ENCODE results near the gene MARCHF10.

The MARCHF10 gene

DNA sequence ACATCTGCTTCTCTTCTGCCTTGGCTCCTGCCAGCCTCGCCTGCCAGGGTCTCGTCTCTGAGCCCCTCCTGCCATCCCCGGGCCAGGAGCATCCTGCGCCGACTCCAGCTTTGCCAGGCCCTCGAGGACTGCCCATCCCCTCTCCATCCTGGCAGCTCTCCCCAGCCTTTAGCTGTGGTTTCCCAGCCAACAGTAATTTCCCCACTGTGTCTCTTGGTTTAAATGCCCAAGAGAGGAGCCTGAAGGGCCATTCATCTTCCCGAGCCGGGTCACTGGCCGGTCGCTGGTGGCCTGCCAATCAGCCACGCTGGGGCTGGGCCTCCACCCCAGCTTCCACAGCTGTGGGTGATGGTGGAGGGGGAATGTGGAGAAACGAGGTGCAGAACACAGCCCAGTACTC is 132.9 kb downstream of the MARCHF10 start:
- no peak for DNase-seq

DNA sequence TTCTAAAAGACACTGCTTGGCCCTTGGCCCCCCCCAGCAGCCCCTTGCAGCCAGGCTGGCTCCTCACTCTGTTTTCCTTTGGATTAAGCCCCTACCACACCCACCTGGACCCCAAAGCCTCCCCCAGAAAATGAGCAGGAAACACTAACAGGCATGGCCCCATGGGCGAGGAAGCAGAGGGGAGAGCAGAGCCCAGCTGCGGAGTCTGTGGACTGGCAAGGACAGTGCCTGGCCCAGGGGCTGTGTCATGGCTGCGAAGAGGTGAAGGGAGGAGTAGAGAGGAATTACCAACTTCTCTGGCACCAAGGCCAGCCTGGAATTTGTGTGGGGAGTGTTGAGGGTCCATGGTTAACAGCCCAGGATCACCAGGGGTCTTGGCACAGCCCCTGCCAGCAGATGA is 133.3 kb downstream of the MARCHF10 start:
- no peak for DNase-seq

DNA sequence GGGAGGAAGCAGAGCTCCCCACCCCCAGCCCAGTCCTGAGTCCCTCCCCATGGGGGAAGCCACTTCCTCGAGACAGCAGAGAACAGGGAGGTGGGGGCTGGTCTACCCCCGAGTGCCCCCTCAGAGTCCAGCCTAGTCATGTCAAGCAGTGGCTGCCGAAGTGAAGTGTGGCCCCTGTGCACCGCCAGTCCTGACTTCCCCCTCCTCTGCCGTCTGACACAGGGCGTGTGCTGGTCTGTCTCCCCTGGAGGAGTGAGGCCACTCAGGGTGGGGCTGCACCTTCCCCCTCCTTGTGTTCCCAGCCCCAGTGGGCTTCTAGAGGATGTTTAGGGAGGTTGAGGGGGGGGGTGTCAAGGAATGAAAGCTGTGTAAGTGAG is 133.8 kb downstream of the MARCHF10 start:
- no peak for DNase-seq

DNA sequence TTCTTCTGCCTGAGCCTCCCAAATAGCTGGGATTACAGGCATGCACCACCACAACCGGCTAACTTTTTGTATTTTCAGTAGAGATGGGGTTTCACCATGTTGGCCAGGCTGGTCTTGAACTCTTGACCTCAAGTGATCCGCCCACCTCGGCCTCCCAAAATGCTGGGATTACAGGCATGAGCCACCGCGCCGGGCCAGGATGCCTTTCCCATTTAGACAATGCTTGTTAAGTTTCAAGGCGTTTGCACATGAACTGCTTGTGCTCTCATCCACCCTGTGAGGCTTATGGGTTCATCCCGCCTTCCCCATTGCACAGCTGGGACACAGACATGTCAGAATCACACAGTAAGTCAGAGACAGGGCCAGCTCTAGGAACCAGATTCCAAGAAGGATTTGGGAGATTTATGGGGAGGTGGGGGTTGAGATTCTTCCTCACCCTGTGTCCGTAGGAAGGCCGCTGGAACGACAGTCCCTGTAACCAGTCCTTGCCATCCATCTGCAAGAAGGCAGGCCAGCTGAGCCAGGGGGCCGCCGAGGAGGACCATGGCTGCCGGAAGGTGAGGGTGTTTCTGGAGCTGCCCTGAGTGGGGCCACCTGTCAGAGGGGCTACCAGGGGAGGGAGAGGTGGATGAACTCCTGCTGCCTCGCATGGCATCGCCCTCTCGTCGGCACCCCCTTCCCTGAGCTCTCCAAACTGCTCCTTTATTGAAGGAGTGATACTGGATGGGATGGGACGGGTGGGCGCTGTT is 134.3 kb downstream of the MARCHF10 start:
- no peak for DNase-seq

DNA sequence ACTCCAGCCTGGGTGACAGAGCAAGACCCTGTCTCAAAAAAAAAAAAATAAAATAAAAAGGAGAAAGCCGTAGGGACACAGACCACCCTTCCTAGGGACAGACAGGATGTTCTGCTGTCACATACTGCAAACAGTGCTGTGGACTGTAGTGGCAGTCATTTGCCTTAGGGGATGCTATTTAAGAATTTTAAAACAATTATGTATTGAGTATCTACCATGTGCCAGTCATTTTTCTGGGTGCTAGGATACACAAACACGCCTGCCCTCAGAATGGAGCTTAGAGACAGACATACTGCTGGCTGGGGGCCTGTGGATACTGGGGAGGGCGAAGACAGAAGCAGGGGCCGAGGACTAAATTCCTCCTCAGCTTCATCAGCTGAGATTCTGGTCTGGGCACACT is 135.2 kb downstream of the MARCHF10 start:
- no peak for DNase-seq

DNA sequence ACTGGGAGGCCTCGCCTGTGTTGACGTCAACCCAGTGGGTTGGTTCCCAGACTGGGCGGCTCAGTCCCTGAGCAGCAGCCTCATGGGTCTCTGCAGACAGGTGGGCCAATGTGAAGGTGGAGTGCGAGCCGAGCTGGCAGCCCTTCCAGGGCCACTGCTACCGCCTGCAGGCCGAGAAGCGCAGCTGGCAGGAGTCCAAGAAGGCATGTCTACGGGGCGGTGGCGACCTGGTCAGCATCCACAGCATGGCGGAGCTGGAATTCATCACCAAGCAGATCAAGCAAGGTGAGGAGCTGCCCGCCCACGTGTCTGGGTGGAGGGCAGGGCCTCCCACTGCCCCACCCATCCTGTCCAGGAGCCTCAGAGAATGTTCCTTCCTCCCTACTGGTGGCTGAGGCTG is 136.6 kb downstream of the MARCHF10 start:
- DNase-seq: no peak

DNA sequence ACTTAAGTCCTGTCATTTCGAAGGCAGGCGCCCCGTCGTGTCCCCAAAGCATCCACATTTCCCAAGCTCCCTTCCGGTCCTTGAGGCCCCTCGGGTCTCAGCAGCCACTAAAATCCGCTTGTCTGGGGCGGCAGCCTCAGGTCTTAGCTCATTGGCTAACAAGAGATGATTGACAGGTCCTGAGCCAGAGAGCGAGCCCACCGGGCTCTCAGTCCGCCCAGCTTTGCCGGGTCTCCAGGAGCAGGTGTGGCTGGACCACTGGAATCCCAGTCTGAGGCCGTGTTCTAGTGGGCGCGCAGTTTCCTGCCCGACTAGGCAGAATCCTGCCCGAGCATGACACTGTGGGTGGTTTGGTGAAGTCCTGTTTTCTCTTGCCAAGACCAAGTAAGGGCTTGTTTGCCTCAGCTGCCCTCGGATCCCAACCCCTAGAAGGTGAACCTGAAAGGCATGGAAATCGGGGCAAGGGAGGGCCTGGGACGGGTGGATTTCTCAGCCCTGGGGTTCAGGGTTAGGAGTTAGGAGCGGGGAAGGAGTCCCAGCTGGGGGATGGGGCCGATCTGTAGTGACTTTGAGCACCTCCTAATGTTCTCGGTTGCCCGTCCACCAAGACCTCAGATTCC is 137.8 kb downstream of the MARCHF10 start:
- no peak for DNase-seq

DNA sequence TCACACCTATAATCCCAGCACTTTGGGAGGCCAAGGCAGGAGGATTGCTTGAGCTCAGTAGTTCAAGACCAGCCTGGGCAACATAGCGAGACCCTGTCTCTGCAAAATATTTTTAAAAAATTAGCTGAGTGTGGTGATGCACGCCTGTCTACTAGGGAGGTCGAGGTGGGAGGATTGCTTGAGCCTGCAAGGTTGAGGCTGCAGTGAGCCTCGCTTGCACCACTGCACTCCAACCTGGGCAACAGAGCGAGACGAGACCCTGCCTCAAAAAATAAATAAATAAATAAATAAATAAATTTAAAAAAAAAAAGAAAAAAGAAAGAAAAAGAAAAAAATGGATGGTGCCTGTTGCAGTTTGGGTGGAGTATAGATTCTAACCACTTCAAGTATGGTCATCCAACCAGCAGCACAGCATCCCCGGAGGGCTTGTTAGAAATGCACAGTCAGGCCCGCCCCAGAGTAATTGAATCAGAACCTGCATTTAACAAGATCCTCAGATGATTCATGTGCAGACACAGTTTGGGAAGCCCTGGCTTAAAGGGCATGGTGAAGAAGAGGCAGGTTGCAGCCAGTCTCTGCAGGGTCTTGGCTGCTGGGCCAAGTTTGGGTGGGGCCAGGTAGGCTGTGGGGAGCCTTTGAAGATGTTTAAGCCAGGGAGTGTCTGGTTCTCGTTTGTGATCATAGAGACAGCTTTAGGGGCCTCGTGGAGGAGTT is 139.9 kb downstream of the MARCHF10 start:
- no peak for DNase-seq

DNA sequence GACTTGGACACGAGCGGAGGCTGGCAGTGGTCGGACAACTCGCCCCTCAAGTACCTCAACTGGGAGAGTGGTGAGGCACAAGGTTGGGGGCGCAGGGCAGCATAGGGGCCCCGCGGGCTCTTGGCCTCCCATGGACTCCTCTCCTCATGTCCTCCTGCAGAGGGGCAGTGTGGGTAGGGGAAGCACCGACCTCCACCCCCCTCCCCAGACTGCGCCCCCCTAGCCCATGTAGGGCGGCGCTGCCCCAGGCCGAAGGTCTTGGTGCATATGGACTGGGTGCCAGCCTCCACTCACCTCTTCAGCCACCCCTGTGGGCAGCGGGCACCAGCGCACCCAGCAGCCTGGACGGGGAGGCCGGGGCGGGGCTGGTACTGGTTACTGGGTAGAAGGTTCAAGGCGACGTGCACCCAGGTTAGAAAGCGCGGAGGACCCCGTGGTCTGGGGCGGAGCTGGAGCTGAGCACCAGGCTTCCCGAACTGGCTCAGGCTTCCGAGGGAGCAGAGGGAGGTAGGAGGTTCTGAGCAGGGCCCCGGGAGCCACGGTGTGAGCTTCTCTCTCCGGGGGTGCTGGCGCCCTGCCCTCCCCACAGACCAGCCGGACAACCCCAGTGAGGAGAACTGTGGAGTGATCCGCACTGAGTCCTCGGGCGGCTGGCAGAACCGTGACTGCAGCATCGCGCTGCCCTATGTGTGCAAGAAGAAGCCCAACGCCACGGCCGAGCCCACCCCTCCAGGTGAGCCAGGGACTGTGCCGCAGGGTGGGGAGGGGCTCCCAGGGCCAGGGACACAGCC is 141.1 kb downstream of the MARCHF10 start:
- no peak for DNase-seq

DNA sequence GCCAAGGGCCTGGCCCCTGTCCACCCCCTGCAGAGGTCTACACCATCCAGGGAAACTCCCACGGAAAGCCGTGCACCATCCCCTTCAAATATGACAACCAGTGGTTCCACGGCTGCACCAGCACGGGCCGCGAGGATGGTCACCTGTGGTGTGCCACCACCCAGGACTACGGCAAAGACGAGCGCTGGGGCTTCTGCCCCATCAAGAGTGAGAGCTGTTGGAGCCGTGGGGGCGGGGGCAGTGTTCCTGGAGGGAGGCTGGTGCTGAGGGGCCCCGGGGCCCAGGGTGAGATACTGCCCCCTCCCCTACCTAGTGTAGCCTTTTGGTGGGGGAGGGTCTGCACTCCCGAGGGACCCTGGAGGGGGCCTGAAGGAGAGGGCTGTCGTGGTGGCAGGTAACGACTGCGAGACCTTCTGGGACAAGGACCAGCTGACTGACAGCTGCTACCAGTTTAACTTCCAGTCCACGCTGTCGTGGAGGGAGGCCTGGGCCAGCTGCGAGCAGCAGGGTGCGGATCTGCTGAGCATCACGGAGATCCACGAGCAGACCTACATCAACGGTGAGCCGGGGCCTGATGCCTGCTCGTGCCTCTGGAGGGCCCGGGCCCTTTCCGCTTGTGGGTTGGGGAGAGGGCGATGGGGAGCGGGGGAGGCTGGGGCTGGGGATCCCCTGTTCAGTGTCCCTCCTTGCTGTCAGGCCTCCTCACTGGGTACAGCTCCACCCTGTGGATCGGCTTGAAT is 141.9 kb downstream of the MARCHF10 start:
- no peak for DNase-seq

DNA sequence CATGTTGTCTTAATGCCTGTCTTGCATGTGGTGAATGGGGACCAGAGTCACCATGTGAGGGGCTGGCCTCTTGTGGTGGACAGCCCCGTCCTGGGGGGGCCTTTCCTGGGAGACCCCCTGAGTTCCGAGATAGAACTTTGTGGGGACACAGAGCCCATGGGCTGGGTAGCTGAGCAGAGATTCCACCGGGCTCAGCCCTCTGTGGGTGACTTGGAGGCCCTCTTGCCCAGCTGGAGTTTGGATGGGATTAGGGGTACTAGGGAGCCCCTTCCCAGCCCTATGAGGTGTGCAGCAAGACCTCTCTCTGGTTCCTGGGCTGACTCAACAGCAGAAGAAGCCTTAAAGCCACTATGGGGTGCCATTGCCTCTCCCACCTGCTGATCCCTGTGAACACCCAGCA is 142.5 kb downstream of the MARCHF10 start:
- DNase-seq: no peak

DNA sequence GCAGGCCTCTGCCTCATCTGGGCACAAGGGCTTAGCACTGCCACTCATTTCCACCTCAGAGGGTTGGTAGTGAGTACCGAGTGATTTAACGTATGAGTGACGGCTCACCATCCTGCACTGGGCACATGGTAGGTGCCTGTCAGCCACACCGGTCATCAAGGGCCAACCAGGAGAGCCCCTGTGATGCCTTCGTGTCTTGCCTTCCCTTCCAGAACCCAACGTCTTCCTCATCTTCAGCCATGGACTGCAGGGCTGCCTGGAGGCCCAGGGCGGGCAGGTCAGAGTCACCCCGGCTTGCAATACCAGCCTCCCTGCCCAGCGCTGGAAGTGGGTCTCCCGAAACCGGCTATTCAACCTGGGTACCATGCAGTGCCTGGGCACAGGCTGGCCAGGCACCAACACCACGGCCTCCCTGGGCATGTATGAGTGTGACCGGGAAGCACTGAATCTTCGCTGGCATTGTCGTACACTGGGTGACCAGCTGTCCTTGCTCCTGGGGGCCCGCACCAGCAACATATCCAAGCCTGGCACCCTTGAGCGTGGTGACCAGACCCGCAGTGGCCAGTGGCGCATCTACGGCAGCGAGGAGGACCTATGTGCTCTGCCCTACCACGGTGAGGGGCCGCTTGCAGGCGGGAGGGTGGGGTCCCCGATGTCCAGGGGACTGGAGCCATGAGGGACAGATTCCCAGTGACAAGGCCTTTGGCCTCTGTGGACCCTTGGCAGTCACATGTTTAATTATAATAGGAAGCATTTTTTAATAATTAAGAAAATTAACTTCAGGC is 143.6 kb downstream of the MARCHF10 start:
- DNase-seq: no peak

DNA sequence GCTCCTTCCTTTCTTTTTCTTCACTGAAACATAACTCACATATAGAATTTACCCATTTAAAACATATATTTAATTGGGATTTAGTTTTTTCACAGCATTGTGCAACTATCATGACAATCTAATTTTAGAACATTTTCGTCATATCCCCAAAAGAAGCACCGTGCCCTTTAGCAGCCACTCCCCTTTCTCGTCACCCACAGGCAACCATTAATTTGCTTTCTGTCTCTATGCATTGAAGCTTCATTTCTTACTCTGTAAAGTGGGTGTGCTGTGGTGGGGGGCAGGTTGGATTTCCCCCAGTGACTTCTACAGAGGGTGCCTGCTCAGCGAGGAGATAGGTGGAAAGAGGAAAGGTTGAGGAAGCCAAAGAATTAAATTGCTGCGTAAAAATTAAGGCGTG is 144.8 kb downstream of the MARCHF10 start:
- DNase-seq: no peak

DNA sequence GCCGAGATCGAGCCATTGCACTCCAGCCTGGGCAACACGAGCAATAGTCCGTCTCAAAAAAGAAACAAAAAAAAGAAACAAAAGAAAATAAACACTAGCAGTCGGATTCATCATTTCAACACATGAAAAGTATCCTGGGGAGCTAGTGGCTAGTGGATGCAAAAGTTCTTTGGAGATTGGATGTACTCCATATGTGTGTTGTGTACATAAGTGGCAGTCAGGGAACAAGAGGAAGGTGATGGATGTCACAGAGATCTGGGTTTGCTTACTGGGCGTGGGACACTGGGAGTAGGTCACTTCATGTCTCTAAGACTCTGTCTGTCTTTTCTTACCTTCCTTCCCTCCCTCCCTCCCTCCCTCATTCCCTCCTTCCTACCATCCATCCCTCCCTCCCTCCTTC is 145.3 kb downstream of the MARCHF10 start:
- DNase-seq: no peak

DNA sequence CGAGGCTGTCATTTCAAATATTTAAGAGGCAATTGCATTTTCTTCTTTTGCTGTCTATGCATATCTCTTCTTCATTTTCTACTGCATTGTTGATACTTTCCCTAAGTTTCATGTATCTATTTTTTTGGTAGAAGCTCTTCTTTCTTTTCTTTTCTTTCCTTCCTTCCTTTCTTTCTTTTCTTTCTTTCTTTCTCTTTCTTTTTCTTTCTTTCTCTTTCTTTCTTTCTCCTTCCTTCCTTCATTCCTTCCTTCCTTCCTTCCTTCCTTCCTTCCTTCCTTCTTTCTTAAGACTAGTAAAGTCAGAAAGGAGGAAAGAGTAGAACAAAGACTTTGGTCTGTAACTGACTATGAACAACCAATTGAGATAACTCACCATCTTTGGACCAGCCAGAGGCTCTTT is 146.8 kb downstream of the MARCHF10 start:
- no peak for DNase-seq

DNA sequence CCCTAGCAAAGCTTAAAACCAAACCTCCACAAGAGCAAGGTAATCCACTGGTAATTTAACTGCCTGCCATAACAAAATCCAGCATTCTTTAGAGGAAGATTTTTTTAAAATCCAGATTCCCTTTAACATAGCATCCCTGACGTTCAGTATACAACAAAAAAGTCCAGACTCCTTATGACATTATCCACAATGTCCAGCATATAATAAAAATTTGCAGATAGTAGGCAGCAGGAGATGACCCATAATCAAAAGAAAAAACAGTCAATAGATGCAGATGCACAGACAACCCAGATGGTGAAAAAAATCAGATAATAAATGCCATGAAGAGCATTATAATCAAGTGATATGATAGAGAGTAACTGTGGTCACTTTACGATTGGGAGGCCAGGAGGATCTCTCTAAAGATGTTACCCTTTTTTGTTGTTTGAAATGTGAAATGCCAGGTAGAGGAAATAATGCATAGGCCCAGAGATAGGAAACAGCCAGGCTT is 147.4 kb downstream of the MARCHF10 start:
- no peak for DNase-seq

DNA sequence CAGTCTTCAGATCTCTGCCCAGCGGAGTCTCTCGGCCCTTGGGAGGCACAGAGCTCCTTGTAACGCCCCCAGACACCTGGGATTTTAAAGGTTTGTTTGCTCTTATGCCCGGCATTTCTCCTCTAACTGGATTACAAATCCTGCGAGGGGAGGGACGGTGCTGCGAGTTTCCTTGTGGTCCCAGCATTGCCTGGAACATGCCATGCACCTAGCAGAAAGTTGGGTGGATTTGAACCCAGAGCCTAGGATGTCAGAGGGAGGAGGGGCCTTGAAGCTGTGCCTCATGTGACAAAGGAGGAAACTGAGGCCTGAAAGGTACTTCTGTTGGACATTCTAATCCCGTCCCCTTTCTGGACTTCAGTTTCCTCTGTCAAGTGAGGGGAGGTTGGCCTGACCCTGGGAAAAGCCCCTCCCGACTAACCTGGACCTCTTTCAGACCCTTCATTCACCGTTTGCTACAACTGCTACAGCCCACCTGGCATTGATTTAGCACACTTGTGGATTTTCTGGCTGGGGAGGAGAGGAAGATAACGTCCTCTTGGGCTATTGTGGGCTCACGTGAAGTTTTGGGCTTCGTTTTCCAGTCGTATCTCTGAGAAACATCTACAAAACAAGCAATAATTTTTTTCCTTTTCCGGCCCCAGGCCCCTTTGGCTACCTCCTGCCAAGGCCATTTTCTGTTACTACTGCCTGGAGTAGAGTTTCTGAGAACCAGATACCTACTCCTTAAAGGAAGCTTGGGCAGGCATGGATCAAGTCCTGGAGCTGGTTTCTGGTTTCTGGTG is 149.8 kb downstream of the MARCHF10 start:
- no peak for DNase-seq

DNA sequence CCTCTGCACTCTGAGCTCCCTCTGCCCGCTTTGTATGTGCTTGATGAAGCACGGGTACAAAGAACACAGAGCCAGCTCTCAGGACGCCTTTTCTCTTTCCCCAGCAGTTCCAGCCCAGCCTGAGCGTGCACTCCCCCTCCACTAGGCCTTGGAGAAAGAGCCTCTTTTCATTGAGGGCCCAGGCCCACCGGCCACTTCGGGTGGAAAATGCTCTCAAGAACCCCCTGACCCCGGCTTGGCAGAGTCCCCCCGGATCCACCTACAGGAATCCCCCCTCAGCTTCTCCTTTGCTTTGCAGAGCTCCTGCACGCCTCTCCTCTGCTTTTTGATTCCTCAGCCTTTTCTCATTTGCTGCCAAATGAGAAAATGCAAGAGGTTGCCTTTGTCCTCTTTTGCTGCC is 150.4 kb downstream of the MARCHF10 start:
- peak; percentile 27 for DNase-seq

DNA sequence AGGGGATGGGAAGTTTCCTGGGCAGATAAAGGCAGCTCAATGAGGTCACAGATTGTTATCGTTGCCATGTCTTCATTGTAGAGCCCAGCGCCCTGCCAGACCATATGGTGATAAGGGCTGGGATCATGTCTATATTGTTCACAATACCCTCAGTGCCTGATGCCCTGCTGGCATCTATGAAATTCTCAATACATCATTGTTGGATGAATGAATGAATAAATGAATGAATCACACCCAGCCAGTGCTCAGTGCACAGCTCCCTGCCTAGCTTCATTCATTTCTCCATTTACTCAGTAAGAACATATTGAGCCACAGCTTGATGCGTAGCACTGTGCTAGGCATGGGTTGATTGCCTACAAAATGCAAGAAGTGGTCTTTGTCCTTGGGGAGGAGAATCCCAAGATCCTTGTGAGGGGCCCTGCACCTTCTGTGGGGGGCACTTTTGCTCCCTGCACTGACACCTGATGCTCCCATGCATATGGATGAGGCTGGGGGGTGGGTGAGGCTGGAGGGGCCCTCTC is 150.9 kb downstream of the MARCHF10 start:
- DNase-seq: no peak

DNA sequence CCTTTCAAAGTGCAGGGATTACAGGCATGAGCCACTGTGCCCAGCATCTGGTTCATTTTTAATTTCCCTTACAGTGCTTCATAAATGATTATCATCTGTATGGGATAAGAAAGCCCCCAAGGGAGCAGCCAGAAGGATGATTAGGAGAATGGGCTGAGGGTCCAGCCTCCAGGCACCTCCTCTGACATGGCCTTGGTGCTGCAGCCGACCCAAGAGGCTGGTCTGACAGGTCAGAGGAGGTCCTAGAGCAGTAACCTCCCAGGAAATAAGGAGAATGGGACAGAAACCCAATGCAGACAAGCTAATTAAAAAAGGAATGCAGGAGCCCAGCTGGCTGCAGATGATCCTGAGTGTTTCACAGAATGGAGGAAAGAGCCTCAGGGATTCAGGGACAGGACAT is 151.7 kb downstream of the MARCHF10 start:
- no peak for DNase-seq
